Endodermal cell (in vitro differentiated cells): ENCODE results near the gene NCBP3. TPM values are rescaled to one million over a fixed set of nuclear protein-coding genes. Genes with fewer than 3 reads are reported as not detected.
"Not testable (repeated sequence)": the region's sequence is repeated elsewhere in the genome, so short reads cannot be mapped to it uniquely, and the experiment has no call there.

ENCODE experiments used
- DNase-seq: peaks from one replicate; pipeline ENCODE4 v3.0.0-alpha.2; 2017
- H3K27ac ChIP-seq: 2 replicates; pipeline ENCODE4 v1.5.1; 2013; ENCODE audit warnings: mild to moderate bottlenecking, low read depth, low read length, moderate library complexity
- H3K27me3 ChIP-seq: 2 replicates; pipeline ENCODE4 v1.6.1; 2013; ENCODE audit warnings: mild to moderate bottlenecking, low read length, moderate library complexity; ENCODE audit not compliant: insufficient read depth, control insufficient read depth, poor library complexity, severe bottlenecking
- H3K36me3 ChIP-seq: 2 replicates; pipeline ENCODE4 v1.7.0; 2013; ENCODE audit warnings: mild to moderate bottlenecking, low read length, moderate library complexity; ENCODE audit not compliant: control insufficient read depth, insufficient read depth
- H3K4me1 ChIP-seq: one replicate; pipeline ENCODE4 v1.7.0; 2013; ENCODE audit warnings: low read length; ENCODE audit not compliant: control insufficient read depth, insufficient read depth
- H3K4me3 ChIP-seq: 2 replicates; pipeline ENCODE4 v1.5.1; 2013; ENCODE audit warnings: mild to moderate bottlenecking, low read length, moderate library complexity
- H3K9ac ChIP-seq: 2 replicates; pipeline ENCODE4 v1.6.1; 2013; ENCODE audit warnings: mild to moderate bottlenecking, low read length, moderate library complexity; ENCODE audit not compliant: poor library complexity, severe bottlenecking; ENCODE audit errors: extremely low read depth
- H3K9me3 ChIP-seq: 2 replicates; pipeline ENCODE4 v1.6.1; 2013; ENCODE audit warnings: mild to moderate bottlenecking, low read length, moderate library complexity; ENCODE audit not compliant: control insufficient read depth
- H3K27ac Mint-ChIP-seq: 2 replicates; pipeline ENCODE4 v1.8.0; 2020; ENCODE audit warnings: mixed read lengths
- H3K27me3 Mint-ChIP-seq: 2 replicates; pipeline ENCODE4 v1.8.0; 2021; ENCODE audit warnings: mild to moderate bottlenecking, mixed read lengths; ENCODE audit not compliant: insufficient read depth
- H3K36me3 Mint-ChIP-seq: 2 replicates; pipeline ENCODE4 v1.8.0; 2020; ENCODE audit warnings: low read depth, mixed read lengths
- H3K4me1 Mint-ChIP-seq: 2 replicates; pipeline ENCODE4 v1.8.0; 2020; ENCODE audit warnings: mixed read lengths
- H3K4me3 Mint-ChIP-seq: 2 replicates; pipeline ENCODE4 v1.8.0; 2020; ENCODE audit warnings: mild to moderate bottlenecking, moderate library complexity, mixed read lengths
- H3K9me3 Mint-ChIP-seq: 2 replicates; pipeline ENCODE4 v1.8.0; 2020; ENCODE audit warnings: mild to moderate bottlenecking, mixed read lengths
- WGBS, 2 experiments: methylation state at CpG; one replicate each; pipeline versions ENCODE4 v1.1.5 to v1.1.7; 2013; ENCODE audit warnings: missing lambda C conversion rate in 2 of 2, mixed read lengths in 1 of 2; ENCODE audit not compliant: insufficient coverage in 1 of 2, insufficient read length in 1 of 2; 5-methylcytosine and 5-hydroxymethylcytosine counted together
- total RNA-seq, 2 donors: library from RNA; stranded (reverse); fragmentation: NEBNext Ultra II Directional in 1 of 2; extraction: Animal tissue kit (Norgen Biotek cat#: 25700) in 1 of 2; gene quantifications; 2 replicates in 1 of 2; 3 replicates in 1 of 2; pipeline ENCODE4 v1.2.1, GENCODE V29; 2021
- TF ChIP-seq, protein P1 (sequence below): fragments of 200-600 bp; sonication (generic); conservative IDR thresholded peaks from 2 replicates; pipeline ENCODE4 v1.5.0; 2021; ENCODE audit warnings: antibody characterized with exemption, mild to moderate bottlenecking

The NCBP3 gene
- total RNA-seq, 2 donors from 2014 or later: 74.5 to 75.9 TPM

DNA sequence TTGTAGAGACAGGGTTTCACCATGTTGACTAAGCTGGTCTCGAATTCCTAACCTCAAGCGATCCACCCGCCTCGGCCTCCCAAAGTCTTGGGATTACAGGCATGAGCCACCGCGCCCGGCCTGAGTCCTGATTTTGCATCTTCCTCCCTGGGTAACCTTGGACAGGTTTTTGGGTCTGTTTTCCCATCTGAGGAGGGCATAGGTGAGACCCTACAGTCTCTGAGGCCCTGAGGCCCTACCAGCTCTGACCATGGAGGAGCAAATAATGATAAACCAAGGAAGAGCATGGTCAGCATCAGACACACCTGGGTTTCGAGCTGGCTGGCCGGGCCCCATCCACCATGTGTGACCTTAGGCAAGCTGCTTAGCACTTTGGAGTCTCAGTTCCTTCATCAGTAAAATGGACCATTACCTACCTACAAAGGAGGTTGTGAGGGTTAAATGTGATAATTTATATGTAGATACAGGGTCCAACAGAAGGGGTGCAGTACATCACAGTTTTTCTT is 1.2 kb upstream of the NCBP3 start:
- Mint-ChIP-seq H3K4me1 (peaks cover 10% of the 10 kb centered on the region), H3K27ac (no peak overlapping the region), H3K9me3 (no peaks in the 10 kb centered on the region), H3K4me3 (no peak overlapping the region), H3K36me3 (peaks cover 18% of the 10 kb centered on the region), H3K27me3 (peaks cover 14% of the 10 kb centered on the region)
- no peak overlapping the region for H3K27ac ChIP-seq
- peaks cover 5% of the 10 kb centered on the region for H3K4me1 ChIP-seq
- H3K36me3 ChIP-seq: peaks cover 18% of the 10 kb centered on the region
- H3K9me3 ChIP-seq: no peaks in the 10 kb centered on the region
- TF ChIP-seq, protein P1, sequence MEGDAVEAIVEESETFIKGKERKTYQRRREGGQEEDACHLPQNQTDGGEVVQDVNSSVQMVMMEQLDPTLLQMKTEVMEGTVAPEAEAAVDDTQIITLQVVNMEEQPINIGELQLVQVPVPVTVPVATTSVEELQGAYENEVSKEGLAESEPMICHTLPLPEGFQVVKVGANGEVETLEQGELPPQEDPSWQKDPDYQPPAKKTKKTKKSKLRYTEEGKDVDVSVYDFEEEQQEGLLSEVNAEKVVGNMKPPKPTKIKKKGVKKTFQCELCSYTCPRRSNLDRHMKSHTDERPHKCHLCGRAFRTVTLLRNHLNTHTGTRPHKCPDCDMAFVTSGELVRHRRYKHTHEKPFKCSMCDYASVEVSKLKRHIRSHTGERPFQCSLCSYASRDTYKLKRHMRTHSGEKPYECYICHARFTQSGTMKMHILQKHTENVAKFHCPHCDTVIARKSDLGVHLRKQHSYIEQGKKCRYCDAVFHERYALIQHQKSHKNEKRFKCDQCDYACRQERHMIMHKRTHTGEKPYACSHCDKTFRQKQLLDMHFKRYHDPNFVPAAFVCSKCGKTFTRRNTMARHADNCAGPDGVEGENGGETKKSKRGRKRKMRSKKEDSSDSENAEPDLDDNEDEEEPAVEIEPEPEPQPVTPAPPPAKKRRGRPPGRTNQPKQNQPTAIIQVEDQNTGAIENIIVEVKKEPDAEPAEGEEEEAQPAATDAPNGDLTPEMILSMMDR: no peak
- no peak overlapping the region for H3K9ac ChIP-seq
- DNase-seq: no peak
- H3K27me3 ChIP-seq: no peaks in the 10 kb centered on the region
- WGBS, 2 experiments: 95 to 100% methylated on average over 3 to 9 of the region's 9 CpGs
- no peak overlapping the region for H3K4me3 ChIP-seq

DNA sequence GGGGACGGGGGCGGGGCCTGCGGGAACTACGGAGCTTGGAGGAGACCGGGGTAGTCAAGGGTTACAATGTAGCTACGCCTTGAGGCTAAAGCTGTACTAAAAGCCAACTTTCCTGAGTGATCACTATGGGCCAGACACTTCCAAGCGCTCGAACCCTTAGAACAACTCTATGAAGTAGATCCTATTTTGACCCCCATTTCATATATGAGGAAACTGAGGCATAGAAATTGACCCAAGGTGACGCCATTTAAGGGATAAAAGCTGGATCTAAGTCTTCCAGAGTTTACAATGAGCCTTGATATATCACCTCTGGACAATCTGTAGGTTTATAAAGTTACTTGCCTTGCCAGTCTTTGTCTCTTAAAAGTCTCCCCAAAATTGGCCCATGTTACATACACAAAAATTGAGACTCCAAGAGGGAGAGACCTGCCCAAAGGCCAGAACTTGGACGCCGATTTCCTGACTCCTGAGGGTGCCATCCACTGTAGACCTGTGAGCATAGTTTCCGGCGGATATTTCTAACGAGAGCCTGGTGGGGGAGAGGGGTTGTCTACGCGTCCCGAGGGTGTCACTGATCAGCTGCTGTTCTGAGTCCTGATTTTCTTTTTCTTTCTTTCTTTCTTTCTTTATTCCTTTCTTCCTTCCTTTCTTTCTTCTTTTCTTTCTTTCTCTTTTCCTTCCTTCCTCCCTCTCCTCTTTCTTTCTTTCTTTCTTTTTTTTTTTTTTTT is 555 bp upstream of the NCBP3 start:
- Histone ChIP-seq H3K36me3 (peaks cover 19% of the 10 kb centered on the region), H3K27me3 (no peaks in the 10 kb centered on the region), H3K9ac (no peak overlapping the region), H3K27ac (no peak overlapping the region), H3K4me3 (peak overlapping the region; percentile 94), H3K4me1 (peaks cover 5% of the 10 kb centered on the region), H3K9me3 (no peaks in the 10 kb centered on the region)
- TF ChIP-seq, protein P1: no peak
- DNase-seq: no peak
- H3K27me3 Mint-ChIP-seq: peaks cover 12% of the 10 kb centered on the region
- peak overlapping the region; percentile 98 for H3K4me3 Mint-ChIP-seq
- no peaks in the 10 kb centered on the region for H3K9me3 Mint-ChIP-seq
- no peak overlapping the region for H3K27ac Mint-ChIP-seq
- 56 to 71% methylated on average over 4 to 17 of the region's 17 CpGs for whole genome bisulfite sequencing, 2 experiments
- peaks cover 18% of the 10 kb centered on the region for H3K36me3 Mint-ChIP-seq
- H3K4me1 Mint-ChIP-seq: peaks cover 10% of the 10 kb centered on the region

DNA sequence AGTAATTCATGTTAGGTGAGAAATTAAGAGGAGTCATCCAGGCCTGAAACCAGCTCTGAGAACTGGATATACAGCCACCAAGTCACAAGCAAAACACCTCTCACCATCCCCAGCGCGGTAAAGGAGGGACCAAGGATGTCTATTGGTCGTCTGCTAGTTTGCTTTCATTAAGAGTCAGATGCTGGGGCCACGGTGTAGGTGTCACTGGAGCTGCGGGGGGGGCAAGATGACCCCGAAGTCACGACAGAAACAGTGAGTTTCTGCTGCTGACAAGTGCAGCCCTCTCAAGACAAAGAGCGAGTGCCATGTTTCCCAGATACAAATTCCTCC is 790 bp downstream of the NCBP3 start:
- peaks cover 30% of the 10 kb centered on the region for H3K36me3 Mint-ChIP-seq
- no peaks in the 10 kb centered on the region for H3K9me3 ChIP-seq
- H3K27me3 Mint-ChIP-seq: peaks cover 3% of the 10 kb centered on the region
- H3K27ac Mint-ChIP-seq: peak overlapping the region; percentile 97
- H3K9me3 Mint-ChIP-seq: no peaks in the 10 kb centered on the region
- H3K27ac ChIP-seq: peak overlapping the region; percentile 92
- peak overlapping the region; percentile 98 for H3K4me3 Mint-ChIP-seq
- H3K4me1 ChIP-seq: peaks cover 5% of the 10 kb centered on the region
- H3K27me3 ChIP-seq: no peaks in the 10 kb centered on the region
- WGBS, 2 experiments: 2 to 3% methylated on average over 5 to 8 of the region's 8 CpGs
- H3K4me1 Mint-ChIP-seq: peaks cover 10% of the 10 kb centered on the region
- DNase-seq: no peak
- peaks cover 31% of the 10 kb centered on the region for H3K36me3 ChIP-seq
- H3K9ac ChIP-seq: peak overlapping the region; percentile 90
- peak overlapping the region; percentile 94 for H3K4me3 ChIP-seq
- TF ChIP-seq, protein P1: no peak

DNA sequence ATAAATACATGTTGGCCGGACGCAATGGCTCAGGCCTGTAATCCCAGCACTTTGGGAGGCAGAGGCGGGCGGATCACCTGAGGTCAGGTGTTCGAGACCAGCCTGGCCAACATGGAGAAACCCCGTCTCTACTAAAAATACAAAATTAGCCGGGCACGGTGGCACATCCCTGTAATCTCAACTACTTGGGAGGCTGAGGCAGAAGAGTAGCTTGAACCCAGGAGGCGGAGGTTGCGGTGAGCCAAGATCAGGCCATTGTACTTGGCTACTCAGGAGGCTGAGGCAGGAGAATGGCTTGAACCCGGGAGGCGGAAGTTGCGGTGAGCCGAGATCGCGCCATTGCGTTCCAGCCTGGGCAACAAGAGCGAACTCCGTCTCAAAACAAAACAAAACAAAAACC is 1.5 kb downstream of the NCBP3 start:
- H3K36me3 ChIP-seq: peaks cover 38% of the 10 kb centered on the region
- peak overlapping the region; percentile 94 for H3K4me3 ChIP-seq
- H3K4me1 Mint-ChIP-seq: peaks cover 10% of the 10 kb centered on the region
- WGBS, 2 experiments: 93 to 95% methylated on average over 18 to 19 of the region's 19 CpGs
- not testable (repeated sequence) for H3K27me3 ChIP-seq, H3K27me3 Mint-ChIP-seq, H3K9me3 Mint-ChIP-seq, H3K9ac ChIP-seq, H3K4me1 ChIP-seq, H3K9me3 ChIP-seq, H3K27ac ChIP-seq, DNase-seq
- peaks cover 36% of the 10 kb centered on the region for H3K36me3 Mint-ChIP-seq
- peak overlapping the region; percentile 67 for H3K27ac Mint-ChIP-seq
- peak overlapping the region; percentile 98 for H3K4me3 Mint-ChIP-seq
